SK-N-SH (cell line): ENCODE measurements around the gene ARIH2.

ENCODE experiments used
- CTCF ChIP-seq: fragments of 200-600 bp; sonication (generic); IDR thresholded peaks from 2 replicates; pipeline ENCODE4 v1.6.1; 2017; ENCODE audit warnings: antibody characterized with exemption, mild to moderate bottlenecking, moderate library complexity
- MAX ChIP-seq: IDR thresholded peaks from 2 replicates; pipeline ENCODE4 v1.4.0; 2012; ENCODE audit warnings: low read depth
- RAD21 ChIP-seq: IDR thresholded peaks from 2 replicates; pipeline ENCODE4 v1.6.1; 2012; ENCODE audit warnings: mild to moderate bottlenecking, low read length
- TAF1 ChIP-seq: IDR thresholded peaks from 2 replicates; pipeline ENCODE4 v1.6.1; 2012; ENCODE audit warnings: low read depth, mild to moderate bottlenecking, low read length, moderate library complexity, borderline replicate concordance
- YY1 ChIP-seq: IDR thresholded peaks from 2 replicates; pipeline ENCODE4 v1.4.0; 2012; ENCODE audit warnings: low read depth, mild to moderate bottlenecking

GRCh38 chr3:49019941-49020329 lies 101.3 kb downstream of the ARIH2 start:
- TF ChIP-seq CTCF: no peak
- TF ChIP-seq TAF1: no peak
- no peak for TF ChIP-seq YY1
- TF ChIP-seq RAD21: no peak
- TF ChIP-seq MAX: no peak
